Embryonic facial prominence (tissue), 1 donor: Measurements from ENCODE around the gene RAB17.

ENCODE experiments used
- DNase-seq: peaks from one replicate; pipeline ENCODE4 v3.0.0-alpha.2; 2016; ENCODE audit errors: extremely low spot score

The RAB17 gene

DNA sequence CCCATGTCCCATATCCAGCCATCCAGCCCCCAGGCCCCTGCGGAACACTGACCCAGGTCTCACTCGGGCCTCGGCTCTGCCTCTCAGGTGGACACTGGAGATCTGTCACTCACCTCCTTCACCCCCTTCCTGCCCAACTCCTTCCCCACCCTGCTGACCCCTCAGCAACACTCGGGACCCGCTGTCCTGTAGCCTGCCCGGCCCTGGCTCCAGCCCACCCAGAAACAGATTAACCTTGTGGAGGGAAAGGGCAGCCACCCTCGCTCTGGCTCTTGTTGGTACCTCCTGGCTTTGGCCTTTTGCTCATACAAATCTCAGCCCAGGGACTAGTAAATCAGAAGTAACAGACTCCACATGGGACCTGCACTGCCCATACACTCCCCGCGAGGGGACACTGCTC lies 53.9 kb downstream of the RAB17 start:
- DNase-seq, result no peak

DNA sequence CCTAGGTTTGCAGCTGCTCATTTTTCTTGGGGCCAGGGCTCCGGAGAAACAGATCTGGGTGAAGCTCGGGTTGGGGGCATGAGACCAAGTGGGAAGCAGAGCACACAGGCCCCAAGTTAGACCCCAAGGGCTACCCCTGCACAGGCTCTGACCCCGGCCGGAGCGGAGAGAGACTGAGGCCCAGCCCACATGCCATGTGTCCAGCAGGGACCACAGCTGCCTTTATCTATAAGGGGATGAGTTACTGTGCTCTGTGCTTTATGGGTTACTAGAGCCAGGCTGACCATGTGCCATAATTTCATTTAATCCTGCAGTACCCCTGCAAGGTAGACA lies 54.5 kb downstream of the RAB17 start:
- no peak for DNase-seq

DNA sequence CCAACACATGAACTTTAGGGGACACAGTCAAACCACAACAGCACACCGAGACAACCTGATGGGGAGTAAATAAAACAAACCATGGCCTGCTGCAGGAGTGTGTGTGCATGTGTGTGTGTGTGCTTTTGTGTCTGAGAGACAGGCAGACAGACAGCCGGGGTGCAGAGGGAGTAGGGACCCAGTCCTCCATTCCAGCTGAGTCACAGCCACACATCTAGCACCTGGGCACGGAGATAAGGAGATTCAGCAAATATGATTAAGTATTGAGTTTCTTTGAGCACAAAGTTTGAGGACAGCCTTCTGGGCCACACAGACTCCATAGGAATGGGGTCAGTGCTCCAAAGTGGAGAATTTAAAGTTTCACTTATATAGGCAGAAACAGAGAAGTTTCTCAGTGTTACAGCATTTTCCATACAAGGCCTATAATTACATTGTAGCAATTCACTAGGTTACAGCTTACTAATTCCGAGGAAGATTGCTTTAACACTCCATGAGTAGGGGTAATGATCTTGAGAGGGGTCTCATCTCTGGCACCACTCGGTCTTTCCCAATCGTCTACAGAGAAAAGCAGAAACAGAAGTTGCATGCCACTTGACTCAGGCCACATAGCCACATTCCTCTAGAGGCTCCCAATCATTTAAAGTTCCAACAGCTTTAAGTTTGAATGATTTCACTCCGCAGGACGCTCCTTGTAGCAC lies 55.0 kb downstream of the RAB17 start:
- DNase-seq, result no peak

DNA sequence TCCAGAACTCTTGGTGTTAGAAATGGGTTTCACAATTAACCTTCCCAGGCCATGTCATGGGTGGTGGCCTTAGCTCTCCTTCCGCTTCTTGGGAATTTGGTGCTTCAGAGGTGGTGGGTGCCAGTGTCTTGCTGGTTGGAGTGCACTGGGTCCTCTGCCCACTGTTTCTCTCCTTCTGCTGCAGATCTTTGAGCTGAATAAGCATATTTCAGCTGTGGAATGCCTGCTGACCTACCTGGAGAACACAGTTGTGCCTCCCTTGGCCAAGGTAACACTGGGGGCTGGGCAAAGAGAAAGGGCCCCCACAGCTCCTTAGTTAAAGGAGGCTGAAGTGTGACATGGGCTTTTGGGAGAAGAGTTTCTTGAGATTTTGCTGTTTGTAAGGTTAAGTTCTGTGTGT lies 56.2 kb downstream of the RAB17 start:
- no peak for DNase-seq

DNA sequence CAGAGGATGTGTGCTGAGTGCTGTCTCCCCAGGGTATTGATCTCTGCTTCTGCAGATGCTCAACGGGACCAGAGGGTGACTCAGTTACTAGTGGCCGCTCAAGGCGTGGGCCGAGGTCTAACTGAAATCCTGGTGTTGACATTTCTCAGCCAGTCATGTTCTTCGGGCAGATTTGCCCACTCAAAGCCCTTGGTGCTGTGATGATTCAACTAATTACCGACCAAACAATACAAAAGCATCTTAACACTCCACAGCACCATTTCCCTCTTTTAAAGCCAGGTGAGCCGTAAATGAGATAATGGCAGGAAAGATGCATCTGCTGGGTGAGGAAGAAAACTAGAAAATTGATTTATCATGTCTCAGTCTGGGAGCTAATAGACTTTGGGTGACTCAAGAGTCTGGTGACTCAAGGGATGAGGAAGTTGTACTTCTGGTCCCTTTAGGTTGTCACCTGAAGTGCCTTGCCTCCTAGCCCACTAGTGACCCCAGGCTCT lies 56.8 kb downstream of the RAB17 start:
- DNase-seq, result no peak

DNA sequence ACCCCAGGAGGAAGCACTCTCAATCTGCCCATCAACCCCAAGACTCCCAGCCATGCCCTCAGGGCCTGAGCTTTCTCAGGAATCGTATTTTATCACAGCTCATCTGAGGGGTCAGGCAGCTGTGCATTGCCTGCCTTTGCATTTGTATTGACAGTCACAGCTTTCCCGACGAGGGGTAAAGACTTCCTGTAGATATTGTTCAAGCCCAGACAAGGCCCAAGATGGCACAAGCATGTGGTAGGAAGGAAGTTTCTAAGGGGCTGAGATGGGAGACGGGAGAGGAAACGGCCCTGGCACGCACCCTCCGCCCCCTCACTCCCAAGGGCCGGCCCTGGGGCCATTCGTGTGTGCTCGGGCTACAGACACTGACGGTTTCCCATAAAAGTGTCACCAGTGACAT lies 58.4 kb downstream of the RAB17 start:
- DNase-seq, result no peak

DNA sequence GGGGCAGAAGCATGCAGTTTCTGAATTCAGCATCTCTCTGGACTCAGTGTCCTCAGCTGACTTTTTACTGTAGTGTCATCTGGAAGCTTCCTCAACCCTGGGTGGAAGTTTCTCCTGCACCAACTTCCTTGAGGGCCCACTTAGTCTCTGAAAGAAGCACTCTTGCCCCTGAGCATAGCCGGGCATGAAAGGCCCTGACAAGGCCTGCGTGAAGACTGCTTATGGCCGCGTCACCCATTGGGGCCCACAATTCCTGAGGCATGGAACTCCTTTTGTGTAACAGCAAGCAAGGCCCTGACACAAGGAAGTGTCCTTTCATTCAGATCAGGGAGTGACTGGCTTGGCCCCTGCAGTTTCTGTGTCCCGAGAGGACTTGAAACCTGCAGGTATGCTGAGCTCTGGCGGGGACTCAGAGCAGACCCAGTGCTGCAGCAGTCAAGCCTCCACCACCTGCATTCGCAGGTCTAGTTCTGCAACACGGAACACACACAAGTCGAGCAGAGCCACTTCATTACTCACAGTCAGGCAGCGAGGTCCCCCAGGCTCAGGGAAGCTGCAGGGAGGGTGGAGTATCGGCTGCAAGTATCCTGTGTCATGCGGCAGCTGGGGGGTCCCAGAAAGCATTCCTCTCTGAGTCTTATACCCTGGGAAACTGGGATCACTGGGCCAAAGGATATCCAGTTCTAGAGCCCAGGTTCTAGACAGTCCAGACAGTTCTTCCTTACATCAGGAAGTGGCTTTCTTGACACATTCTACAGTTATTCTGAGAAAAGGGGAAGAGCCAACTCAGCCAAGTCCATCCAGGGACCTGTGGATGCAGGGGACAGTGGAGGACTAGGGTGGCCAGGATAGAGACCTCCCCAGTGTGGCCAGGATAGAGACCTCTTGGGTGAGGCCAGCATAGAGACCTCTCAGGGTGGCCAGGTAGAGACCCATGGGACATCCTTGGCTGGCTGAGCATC lies 59.8 kb downstream of the RAB17 start:
- no peak for DNase-seq

DNA sequence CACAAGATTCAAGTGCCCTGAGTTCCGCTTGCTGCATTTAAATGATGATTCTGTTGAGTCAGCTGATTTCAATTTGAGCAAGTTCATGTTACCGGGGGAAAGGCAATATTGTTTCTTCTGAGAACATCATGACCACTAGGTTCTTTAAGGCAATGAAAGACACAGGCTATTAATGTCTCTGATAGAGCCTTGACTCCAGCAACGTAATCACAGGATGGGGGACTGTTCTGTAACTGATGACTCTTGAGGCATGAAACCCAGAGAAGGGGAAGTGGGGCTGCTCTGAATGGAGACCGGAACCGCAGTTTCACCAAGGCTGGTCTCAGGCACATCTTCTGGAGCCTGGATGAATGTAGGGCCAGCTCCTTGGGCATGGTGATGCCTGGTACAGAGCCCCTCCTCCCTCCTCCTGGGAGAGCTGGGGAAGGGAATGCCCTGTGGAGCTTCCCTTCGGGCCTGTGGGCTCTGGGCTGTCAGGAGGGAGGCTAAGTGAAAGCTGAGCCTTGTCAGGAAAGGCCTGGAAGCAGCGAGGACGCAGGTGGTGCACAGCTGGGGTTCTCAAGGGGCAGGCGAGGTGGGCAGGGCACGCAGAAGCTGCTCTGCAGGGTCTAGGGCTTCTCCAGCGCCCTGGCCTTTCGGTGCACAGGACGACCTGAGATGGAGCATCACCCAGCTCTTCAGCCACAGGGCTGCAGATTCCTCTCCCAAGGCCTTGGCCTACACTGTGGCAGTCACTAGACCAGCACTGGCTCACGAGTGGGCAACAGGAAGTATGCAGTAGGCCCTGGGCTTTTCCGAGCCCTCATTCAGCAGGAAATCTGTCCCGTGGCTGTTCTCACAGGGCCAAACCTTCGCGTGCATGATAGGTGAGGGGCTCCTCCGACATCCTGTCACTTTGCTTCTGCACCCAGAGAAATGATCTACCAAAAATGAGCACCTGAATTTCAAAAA lies 60.8 kb downstream of the RAB17 start:
- no peak for DNase-seq

DNA sequence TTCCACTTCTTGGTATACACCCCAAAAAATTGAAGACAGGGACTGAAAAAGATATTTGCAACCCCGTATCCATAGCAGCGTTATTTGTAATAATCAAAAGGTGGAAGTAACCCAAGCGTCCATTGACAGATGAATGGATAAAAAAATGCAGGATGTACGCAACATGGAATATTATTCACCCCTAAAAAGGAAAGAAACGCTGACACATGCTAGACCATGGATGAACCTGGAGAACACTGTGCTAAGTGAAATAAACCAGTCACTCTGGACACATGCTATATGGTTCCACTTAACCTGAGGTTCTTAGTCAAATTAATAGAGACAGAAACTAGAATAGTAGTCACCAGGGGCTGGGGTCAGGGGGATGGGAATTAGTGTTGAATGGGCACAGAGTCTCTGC lies 62.8 kb downstream of the RAB17 start:
- no peak for DNase-seq

DNA sequence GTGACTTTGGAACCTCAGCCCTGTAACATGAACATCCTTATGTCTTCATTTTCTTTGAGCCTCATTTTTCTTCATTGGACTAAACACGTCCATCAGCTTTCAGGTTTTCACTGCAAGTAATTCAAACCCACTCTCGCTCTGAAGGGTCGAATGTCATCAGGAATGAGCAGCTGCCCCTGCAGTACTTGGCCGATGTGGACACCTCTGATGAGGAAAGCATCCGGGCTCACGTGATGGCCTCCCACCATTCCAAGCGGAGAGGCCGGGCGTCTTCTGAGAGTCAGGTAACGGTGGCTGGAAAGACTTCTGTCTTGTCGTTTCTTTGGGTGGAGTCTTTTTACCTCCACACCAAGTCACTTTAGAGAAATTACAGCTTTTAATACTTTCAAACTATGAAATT lies 63.3 kb downstream of the RAB17 start:
- DNase-seq, result no peak

DNA sequence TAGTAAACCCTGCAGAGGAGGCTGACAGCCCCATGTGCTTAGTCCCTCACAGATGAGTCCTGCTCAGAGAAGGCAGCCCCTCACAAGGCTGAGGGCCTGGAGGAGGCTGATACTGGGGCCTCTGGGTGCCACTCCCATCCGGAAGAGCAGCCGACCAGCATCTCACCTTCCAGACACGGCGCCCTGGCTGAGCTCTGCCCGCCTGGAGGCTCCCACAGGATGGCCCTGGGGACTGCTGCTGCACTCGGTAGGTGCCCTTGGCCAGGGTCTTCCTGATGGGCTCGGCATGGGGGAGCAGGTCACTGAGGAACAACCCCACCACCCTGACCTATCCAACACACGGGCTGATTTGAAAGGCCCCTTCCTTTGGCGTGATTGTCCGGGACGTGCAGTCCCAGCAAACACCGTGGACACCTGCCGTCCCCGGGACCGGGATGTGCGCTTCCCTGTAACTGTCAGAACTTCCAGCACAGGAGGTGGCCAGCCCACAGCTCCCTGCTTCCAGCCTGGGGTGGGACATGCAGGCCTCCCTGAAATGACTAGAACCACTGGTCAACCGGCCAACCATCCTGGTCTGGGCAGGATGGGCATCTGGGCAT lies 64.9 kb downstream of the RAB17 start:
- no peak for DNase-seq

DNA sequence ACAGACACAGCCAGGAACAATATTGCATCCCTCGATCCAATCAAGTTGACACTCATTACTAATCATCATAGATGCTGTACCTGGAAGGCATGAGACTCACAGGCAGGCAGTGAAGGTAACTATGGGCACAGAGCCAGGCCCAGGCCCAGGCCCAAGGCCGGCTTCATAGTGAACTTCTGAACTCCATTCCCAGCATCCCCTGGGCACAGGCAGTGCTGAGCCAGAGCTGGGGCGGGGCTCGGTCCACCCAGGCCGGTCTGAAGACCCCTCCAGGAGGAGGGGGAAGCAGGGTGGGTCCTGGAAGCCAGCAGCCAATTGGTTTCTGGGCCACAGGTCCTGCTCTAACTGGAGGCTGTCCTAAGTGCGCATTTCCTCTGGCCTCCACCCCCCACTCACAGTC lies 65.9 kb downstream of the RAB17 start:
- no peak for DNase-seq
